Activated CD8-positive, alpha-beta memory T cell treated with anti-CD3 and anti-CD28 coated beads for 24 hours (primary cell): ENCODE data around the gene IMMT.
A peak's percentile ranks its signal among the peaks of the same experiment; 100 is the strongest.
"Not testable (repeated sequence)": the region's sequence is repeated elsewhere in the genome, so short reads cannot be mapped to it uniquely, and the experiment has no call there.

ENCODE experiments used
- DNase-seq: peaks from one replicate; pipeline ENCODE4 v3.0.0-alpha.2; 2020

The IMMT gene

GRCh38 chr2:86195055-86195807 is at the start of gene IMMT:
IMMT (minus strand) TSS chr2:86195462; CDS start chr2:86195382, 80 bp downstream.
- DNase-seq: peak; percentile 95

- not testable (repeated sequence) for DNase-seq
Observed at GRCh38 chr2:86244781-86245180, 49.5 kb upstream of the IMMT start.

DNA sequence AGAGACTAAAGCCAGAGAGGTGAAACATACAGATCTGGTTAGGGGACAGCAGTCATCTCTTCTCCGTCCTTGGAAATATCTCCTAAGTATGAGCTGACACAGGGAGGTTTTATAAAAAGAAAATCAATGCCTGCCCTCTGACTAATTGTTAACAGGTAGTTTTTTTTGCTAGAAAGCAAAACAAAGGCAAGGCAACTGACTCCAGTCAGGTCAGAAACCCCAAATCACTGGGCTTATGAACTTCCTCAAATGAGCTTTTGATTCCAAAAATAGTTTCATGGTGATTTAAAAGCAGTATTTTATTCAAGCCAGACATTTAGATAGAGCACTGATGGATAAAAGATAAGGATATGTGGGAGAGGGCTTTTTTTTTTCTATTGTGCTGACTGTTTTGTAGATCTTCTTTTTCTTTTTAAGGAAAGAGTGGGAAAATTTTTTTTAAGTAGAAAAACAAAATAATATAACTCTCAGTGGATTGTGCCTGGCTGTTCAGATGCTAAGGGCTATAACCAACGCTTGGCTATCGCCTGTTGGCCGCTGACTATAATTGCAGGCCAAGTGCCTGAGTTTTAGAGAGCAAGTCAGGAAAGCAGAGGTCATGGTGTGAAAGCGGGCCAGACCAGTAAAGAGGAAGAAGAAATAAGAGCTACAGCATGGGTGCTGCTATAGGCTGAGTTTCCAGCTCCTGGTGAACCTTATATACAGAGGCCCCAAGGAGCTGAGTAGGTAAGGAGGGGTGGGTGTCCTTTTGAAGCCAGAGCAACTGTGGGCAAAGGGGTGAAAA is 48.9 kb upstream of the IMMT start:
- no peak for DNase-seq

GRCh38 chr2:86243272-86243671 is 48.0 kb upstream of the IMMT start:
- DNase-seq: no peak

DNA sequence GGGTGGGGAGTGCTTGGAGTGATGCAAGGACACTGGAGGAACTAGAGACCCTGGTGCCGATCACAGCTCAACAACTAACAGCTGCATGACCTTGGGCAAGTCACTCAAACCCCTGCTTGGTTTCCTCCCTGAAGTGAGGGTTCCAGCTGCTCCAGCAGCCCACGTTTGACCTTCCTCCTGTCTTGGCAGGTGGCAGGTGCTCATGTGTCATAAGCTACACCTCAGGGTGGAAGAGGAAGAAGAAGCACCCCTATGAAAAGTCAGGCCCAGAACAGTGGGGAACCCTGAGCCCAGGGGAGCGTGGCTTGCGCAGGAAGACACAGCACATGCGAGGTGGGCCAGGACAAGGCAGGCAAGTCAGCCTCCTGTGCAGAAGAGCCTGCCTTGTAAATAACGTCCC is 46.3 kb upstream of the IMMT start:
- no peak for DNase-seq

- DNase-seq: no peak
Observed at GRCh38 chr2:86240251-86240650, 45.0 kb upstream of the IMMT start.

GRCh38 chr2:86239745-86240144 is 44.5 kb upstream of the IMMT start:
- DNase-seq: no peak

DNA sequence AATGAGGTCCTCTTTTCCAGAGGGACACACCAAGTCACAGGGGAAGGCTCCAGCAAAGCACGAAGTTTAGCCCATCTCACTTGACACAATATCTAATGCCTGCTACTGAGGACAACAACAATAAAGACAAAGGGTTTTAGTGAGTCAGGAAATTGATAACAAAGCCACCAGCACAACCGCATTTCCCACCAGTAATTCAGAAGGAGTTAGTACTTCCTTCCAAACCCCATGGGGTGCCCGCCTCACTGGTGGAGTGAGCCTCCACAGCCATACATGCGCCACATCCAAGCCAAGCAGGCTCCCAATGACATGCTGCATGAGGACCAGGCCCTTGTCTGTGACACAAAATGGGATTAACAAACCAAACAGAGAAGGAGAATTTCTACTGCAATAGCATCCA is 44.1 kb upstream of the IMMT start:
- no peak for DNase-seq

- peak; percentile 66 for DNase-seq
Observed at GRCh38 chr2:86238354-86238753, 43.1 kb upstream of the IMMT start.

- no peak for DNase-seq
Observed at GRCh38 chr2:86237172-86237571, 41.9 kb upstream of the IMMT start.

DNA sequence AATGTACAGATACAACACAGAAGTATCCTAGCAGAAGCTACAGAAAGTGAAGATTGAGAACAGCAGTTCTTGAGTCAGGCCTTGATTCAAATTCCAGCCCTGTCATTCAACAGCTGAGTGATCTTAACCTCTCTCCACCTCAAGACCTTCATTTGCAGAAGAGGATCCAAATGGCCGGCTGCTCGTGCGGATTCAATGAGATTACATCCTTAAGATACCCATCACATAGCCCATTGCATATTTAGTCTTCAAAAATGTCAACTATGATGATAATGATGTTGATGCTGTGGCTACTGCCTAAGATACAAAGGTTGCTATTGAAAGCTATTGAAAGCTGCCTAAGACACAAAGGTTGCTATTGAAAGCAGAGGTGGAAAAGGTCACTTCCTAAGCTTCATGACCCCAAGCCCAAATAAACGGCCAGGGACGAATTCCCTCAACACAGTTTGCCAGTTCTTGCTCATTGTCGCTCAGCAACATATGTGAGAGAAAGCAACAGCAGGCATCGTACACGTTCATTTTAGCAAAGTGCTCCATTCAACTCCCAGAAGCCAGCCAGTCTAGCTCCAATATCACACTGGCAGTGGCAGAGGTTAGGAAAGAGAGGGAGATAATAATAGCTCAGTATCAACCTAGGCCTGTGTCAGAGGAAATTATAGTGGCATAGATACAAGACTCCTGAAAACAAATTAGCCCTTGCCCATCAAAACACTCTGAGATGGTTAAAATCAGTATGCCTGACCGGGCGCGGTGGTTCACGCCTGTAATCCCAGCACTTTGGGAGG is 40.1 kb upstream of the IMMT start:
- DNase-seq: no peak

DNA sequence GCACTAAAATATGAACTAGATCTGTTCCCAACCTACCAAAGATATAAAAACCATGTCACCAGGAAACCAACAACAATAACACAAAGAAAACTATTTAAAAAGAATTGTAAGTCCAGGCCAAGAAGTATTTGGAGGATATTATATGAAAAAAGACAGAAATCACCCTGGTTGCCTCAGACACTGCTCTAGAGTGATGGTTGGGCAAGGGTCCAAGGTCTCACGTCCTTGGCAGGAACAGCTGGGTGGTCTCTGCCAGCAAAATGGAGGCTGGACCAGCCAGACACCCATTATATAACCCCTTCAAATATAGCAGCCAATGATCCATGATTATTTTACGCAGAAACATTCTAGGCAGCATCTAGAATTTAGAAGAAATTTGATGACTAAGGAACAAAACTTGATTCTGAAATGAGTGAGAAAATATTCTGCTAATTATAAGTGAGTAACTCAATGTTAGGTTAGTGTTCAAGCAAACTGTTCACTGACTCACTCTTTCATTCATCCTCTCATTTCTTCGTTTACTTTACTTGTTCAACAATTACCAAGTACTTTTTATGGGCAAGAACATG is 39.4 kb upstream of the IMMT start:
- DNase-seq: no peak

DNA sequence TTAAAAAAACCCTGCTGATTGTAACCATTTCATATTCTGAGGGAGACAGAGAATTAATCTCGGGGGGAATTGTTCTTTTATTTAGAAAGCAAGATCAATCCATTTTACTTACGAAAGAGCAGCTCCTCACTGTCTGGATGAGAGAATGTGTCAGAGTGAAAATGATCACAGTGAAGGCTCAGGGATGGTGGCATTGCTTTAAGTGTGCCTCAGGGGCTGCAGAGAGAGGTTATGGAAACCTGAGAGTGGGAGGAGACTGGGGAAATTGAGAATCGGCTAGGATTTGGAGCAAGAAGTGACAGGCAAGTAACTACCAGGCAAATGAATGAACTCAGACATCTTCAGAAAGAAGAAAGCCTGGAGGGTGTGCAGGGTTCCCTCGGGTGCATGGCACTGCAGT is 38.2 kb upstream of the IMMT start:
- DNase-seq: no peak

DNA sequence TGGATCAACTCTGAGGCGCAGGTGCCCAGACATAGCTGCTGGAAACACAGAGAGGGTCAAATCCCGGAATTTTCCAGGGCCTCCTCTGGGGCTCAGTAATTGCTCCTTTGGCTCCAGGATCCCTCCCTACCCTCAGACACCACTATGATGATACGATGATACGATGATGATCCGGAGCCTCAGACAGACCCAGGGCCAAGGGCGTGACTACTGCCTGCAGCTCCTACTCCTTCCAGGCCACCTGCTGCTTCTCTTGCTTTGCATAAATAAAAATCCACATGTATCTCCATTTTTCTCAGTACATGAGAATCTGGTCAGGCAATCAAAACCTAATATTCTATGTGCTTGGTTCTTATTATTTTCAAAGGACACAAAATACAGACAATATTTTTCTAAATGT is 37.6 kb upstream of the IMMT start:
- no peak for DNase-seq

DNA sequence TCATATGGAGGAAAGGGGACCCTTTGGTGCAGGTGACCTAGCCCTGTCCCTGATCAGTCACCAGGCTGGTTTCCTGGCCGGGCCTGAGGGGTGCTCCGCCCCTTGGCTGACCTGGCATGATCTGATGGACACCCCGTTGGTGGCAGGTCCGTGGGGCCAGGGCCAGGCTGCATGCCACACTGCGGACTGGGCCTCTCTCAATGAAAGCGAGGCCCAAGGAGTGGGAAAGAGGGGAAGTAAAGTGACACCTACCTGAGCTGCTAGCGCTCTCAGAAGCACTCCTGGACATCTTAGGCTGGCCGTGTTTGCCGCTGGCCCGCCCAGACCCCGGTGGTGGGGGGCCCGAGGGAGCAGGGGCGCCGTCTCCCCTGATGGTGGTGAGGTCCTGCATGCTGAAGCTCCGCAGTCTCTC is 37.1 kb upstream of the IMMT start:
- DNase-seq: no peak

GRCh38 chr2:86231680-86232372 is 36.6 kb upstream of the IMMT start:
- DNase-seq: no peak

DNA sequence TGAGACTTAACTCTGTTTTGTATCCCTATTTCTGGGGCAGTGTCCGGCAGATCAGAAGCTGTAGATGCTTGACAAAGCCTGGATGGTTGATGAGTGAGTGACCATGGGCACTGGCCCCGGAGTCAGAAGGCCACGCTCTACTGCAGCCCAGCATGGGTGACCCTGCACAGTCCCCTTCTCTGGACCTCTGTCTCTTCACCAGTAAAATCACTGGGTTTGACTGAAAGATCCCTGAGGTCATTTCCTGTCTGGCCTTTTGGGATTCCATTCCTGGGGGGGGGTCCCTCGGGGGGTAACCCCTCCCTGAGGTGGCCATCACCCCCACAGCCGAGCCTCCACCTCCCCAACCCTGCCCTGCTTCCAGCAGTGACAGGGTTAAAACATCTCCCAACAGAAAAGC is 35.7 kb upstream of the IMMT start:
- DNase-seq: no peak

GRCh38 chr2:86229221-86229620 is 34.0 kb upstream of the IMMT start:
- DNase-seq: no peak

DNA sequence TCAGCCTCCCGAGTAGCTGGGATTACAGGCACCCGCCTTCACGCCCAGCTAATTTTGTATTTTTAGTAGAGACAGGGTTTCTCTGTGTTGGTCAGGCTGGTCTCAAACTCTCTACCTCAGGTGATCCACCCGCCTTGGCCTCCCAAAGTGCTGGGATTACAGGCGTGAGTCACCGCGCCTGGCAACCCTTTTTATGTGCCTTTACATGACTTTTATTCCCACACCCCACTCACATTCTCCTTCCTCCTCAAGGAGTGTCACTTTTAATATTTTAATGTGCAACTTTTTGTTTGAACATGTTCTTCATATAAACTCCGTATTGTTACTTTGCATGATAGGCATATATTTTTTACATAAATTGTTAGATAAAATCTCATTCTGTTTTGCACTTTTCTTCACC is 33.3 kb upstream of the IMMT start:
- not testable (repeated sequence) for DNase-seq

DNA sequence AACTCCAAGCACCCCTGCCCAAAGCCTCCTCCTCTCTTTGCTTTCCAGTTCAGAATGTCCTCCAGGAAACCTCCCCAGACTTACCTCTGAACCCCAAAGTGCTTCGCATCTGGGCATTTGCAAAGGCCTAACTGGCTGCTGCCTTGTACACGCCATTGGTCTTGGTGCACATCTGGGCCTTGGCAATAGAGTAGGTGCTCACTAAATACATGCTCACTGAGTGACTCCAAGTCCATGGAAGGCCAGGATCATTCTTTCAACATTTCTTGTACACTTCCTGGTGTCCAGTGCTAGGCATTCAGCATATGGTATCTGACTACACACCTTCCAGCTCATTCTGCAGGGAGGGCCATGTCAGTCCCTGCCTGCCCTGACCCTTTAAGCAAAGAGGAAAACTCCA is 32.4 kb upstream of the IMMT start:
- no peak for DNase-seq

GRCh38 chr2:86226636-86227520 is 31.6 kb upstream of the IMMT start:
- no peak for DNase-seq

DNA sequence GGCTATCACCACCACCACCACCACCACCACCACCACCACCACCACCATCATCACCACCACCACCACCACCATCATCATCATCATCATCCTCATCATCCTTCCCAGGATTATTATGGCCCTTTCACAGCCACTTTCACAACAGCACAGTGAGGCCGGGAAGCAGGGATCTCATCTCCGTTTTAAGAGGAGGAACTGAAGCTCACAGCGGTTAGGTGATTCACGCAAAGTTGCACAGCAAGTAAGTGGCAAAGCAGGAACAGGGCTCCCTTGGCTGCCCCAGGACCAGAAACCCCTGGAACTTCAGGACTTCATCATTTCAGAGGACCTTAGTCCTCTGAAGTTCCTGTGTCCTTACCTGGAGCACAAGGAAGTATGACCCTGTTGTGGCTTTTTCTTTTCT is 30.8 kb upstream of the IMMT start:
- DNase-seq: no peak
